NCI-H526 (cell line): ENCODE results near the gene RNASEH2A.
A peak's percentile ranks its signal among the peaks of the same experiment; 100 is the strongest.
"Not testable (repeated sequence)": the region's sequence is repeated elsewhere in the genome, so short reads cannot be mapped to it uniquely, and the experiment has no call there.

Experiments
- DNase-seq, 2 experiments: peaks; one replicate each; lab custom pipeline; 2025; lab: John Stamatoyannopoulos, UW

RNASEH2A gene

GRCh38 chr19:12793290-12794195, 12.8 kb upstream of the RNASEH2A start:
- DNase-seq: peak; percentile 54 to 87

GRCh38 chr19:12794196-12794941, 12.0 kb upstream of the RNASEH2A start:
- DNase-seq: no peak

- DNase-seq: no peak
Measured at GRCh38 chr19:12794971-12795381, 11.4 kb upstream of the RNASEH2A start.

- DNase-seq: peak; percentile 50 to 76
Measured at GRCh38 chr19:12796146-12797071, 10.0 kb upstream of the RNASEH2A start.

- no peak for DNase-seq
Measured at GRCh38 chr19:12797141-12797587, 9.2 kb upstream of the RNASEH2A start.

- DNase-seq: not testable (repeated sequence)
Measured at GRCh38 chr19:12797607-12798006, 8.8 kb upstream of the RNASEH2A start.

GRCh38 chr19:12799742-12800465, 6.5 kb upstream of the RNASEH2A start:
- no peak for DNase-seq

GRCh38 chr19:12800466-12800770, 6.0 kb upstream of the RNASEH2A start:
- no peak for DNase-seq

GRCh38 chr19:12800923-12801465, 5.4 kb upstream of the RNASEH2A start:
- DNase-seq: peak in 1 of 2 experiments; percentile 31

GRCh38 chr19:12801466-12802266, 4.7 kb upstream of the RNASEH2A start, which contains the start of the genes PRDX2 and THSD8:
TSS of gene PRDX2 (minus strand) at chr19:12801800. CDS start at chr19:12801261, 539 bp downstream.
TSS of gene THSD8 (plus strand) at chr19:12802069. CDS start at chr19:12802072, 3 bp downstream.
- DNase-seq: peak; percentile 56 to 90

- no peak for DNase-seq
Measured at GRCh38 chr19:12802267-12803106, 3.9 kb upstream of the RNASEH2A start.

GRCh38 chr19:12804051-12804450, 2.3 kb upstream of the RNASEH2A start:
- DNase-seq: no peak

GRCh38 chr19:12815088-12815487, 8.7 kb downstream of the RNASEH2A start:
- DNase-seq: no peak

GRCh38 chr19:12817188-12817587, 10.8 kb downstream of the RNASEH2A start:
- DNase-seq: not testable (repeated sequence)

- DNase-seq: not testable (repeated sequence)
Measured at GRCh38 chr19:12817810-12818209, 11.4 kb downstream of the RNASEH2A start.

GRCh38 chr19:12821761-12822160, 15.4 kb downstream of the RNASEH2A start:
- no peak for DNase-seq

- DNase-seq: peak in 1 of 2 experiments; percentile 74
Measured at GRCh38 chr19:12825254-12826131, 19.1 kb downstream of the RNASEH2A start.

- DNase-seq: peak; percentile 28 to 76
Measured at GRCh38 chr19:12828494-12828893, 22.1 kb downstream of the RNASEH2A start.
